Activated CD8-positive, alpha-beta memory T cell treated with anti-CD3 and anti-CD28 coated beads, Interleukin-2, amount 50 U/mL, for 48 hours (primary cell): ENCODE results near the gene RHOG.
"Not testable (repeated sequence)": the region's sequence is repeated elsewhere in the genome, so short reads cannot be mapped to it uniquely, and the experiment has no call there.

Experiments used
- DNase-seq: peaks from one replicate; pipeline ENCODE4 v3.0.0-alpha.2; 2020

The RHOG gene

DNA sequence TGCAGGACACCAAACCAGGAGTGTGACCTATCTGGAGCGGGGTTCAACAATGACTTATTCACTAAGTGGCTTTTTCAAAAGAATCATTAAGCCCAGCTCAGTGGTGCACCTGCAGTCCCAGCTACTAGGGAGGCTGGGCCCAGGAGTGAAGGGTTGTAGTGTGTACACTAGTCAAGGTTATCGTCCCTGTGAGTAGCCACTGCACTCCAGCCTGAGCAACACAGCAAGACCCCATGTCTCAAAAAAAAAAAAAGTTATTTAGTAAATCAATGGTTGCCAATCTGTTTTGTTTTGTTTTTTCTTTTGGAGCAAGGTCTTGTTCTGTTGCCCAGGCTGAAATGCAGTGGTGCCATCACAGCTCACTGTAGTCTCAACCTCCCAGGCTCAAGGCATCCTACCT, 7.9 kb downstream of the RHOG start:
- no peak for DNase-seq

DNA sequence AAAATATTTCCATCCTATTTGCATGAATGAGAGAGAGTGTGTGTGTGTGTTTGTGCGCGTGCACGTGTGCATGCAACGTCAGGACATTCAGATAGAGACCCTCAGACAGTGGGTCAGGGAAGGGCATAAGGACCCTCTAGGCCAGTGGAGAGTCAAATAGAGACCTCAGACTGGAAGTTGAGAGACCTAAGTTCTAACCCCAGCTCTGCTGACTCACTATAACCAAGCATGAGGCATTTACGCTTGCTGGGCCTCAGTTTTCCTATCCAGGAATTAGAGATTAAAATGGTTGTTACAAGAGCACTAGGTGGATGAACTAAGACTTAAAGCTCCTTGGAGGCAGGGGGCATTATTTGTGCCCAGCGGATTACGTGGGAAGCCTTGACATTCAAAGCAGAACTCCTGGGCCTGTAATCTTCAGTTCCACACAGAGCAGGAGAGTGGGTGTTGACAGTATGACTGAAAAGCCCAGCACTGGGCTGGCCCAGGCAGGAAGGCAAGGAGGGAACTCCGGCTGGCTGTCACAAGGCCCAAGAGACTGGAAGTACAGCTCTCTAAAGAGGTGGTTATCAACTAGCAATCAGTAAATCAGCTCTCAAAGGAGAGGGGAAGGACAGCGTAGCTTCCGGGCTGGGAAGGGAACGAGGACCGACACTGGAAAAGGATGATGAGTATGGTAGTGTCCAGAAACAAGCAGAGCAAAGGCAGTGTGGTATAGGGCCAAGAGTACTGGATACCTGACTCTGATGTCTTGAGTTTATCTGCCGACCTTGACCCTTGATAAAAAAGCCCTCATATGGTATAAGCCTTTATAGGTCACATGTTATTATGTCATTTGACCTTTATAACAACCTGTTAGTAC, 9.2 kb downstream of the RHOG start:
- DNase-seq, result no peak

DNA sequence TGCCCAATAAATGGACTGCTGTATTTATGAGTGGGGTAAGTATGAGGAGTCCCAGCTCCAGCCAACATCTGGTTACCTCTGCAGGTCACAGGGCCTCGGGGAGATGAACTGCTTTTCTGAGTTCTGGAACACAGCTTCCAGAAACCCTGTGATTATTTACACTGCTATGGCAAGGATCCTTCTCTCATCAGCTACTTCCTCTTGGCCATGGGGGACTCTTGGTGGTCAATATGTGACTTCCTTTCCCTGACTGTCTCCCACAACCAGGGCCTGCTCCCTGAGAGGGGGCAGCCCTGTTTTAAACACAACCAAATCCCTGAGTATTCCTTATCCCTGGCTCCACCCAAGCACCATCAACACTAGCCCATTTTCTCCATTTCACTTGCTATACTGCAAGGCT, 10.0 kb downstream of the RHOG start:
- no peak for DNase-seq

DNA sequence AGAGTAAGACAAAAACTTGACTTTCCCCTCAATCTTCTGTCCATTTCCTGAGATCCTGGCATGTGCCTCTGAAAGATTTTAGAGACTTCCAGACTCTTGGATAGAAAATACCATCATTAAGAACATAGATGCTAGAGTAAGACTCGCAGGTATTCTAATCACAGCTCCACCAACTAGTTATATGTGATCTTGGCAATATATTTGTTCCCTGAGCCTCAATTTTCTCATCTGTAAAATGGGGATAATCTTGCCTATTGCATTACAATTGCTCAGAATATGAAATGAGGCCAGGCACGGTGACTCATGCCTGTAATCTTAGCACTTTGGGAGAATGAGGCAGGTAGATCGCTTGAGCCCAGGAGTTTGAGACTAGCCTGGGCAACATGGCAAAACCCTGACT, 10.7 kb downstream of the RHOG start:
- no peak for DNase-seq

DNA sequence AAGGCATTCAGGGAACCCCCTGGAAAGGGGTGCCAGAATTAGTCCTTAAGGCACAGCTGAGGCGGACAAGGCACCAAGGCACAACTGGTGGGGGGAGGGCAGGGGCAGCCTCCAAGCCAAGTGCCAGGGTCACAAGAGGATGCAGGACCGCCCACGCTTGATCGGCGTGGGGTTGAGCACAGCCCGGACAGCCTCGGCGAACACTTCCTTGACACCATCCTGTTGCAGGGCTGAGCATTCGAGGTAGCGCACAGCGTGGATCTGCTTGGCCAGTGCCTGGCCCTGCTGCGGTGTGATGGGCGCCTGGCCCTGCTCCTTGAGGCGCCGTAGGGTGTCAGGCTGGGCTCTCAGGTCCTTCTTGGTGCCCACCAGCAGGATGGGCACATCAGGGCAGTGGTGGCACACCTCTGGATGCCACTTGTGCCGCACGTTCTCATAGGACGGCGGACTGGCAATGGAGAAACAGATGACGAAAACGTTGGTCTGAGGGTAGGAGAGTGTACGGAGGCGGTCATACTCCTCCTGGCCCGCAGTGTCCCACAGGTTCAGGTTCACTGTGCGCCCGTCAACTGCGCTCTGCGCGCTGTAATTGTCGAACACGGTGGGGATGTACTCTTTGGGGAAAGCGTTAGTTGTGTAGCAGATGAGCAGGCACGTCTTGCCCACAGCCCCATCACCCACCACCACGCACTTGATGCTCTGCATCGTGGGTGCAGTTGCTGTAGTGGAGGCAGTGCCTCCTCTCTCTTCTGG, 13.1 kb downstream of the RHOG start:
- no peak for DNase-seq

DNA sequence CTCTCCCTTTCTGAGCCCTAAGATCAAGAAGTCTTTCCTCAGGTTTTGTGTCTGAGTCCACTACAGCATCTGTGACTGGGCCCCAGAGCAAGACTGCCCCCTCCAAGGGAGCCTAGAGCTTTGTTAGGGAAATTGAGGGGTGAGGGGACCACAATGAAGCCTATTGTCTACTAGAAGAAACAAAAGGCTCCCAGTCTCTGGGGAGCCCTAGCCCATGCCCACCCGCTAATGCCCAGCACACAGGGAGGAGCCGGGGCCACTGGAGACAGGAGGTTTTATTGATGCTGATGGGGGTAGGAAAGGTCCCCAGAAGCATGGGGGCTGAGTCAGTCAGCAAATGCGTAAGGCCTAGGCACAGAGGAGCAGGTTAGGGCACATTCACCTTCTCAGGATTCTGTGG, 14.0 kb downstream of the RHOG start:
- DNase-seq, result no peak

DNA sequence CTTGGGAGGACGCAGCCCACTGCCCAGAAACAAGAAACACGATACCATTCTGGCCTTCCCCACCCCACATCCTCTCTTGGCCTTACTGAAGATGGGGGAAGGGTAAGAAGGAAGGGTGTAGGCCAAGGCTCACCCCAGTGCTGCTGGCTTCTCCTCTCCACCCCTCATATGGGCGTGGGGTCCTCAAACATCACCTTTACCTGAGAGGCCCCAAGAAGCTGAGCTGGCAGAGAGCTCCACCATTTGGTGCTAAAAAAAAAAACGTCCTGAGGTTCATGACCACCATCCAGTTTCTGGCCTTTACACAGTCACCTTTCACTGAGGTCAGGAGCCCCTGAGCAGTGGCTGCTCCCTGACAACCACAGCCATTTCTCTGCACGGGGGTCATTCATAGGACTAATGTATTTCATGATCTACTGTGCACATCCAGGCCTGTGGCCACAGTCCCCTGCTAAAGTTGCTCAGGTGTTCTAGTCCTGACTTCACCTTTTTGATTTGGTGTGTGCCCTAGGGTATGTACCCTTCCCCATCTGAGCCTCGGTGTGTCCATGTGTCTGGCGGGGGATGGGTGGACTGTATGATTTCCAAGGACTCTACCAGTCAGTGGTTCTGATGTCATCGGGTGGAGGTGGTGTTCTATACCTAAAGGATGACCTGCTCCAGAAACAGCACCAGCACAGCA, 15.1 kb downstream of the RHOG start:
- DNase-seq, result no peak

DNA sequence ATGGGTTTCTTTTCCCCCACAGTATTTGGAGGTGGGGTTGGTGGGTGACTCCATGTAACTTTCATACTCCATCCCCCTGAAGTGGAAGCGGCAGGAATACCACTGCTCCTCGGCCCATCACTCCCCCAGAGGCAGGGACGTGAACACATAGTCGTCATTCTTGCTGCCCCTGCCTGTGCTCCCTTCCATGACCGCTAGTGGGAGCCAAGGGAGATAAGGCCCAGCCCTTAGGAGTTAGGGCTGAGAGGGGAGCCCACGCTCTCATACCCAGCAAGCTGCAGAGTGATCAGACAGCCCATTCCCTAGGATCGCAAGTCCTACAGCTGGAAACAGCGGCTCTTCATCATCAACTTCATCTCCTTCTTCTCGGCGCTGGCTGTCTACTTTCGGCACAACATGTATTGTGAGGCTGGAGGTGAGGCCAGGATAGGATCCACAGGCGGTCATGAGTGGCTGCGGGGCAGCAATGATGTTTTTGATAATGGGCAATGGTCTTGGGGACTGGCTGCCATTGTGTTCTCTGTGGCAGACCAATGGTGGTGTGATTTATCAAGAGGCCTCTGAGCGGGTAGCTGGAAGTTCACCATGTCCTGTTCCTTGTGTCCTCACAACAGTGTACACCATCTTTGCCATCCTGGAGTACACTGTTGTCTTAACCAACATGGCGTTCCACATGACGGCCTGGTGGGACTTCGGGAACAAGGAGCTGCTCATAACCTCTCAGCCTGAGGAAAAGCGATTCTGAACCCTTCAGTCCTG, 15.9 kb downstream of the RHOG start:
- DNase-seq, result peak; percentile 88

DNA sequence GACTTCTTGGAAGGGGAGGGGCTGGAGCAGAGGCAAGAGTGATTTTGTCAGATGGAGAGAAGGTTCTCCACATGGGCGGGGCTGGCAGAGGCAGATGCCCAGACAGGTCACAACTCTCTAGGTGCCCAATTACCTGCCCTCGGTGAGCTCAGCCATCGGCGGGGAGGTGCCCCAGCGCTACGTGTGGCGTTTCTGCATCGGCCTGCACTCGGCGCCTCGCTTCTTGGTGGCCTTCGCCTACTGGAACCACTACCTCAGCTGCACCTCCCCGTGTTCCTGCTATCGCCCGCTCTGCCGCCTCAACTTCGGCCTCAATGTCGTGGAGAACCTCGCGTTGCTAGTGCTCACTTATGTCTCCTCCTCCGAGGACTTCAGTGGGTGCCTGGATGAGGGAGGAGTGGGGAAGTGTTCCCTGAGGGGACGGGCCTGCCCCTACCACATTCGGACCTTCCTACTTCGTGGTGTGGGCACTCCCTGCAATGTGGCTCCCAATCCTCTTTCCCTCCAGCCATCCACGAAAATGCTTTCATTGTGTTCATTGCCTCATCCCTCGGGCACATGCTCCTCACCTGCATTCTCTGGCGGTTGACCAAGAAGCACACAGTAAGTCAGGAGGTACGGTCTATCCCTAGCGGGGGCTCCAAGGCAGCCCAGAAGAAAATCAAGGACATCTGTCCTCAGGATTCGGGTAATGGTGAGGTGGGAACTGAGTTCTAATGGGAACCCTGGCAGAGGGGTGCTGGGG, 16.8 kb downstream of the RHOG start:
- DNase-seq, result no peak

DNA sequence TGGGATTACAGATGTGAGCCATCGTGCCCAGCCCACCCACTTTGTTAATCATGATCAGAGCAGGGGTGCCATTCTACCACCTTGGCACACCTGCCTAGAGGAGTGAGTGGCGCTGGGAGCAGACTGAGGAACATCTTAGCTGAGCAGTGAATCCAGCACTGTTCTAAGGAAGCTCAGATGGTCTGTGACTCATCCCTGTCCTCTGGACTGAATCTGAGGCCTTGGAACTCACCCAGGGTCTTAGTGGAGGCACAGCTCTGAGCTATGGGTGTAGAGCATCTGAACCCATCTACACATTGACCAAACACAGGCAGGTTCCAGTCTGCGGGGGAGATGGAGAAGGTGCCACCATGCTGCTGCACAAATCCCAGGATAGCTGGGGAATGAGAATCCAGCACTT, 17.5 kb downstream of the RHOG start:
- DNase-seq, result no peak

DNA sequence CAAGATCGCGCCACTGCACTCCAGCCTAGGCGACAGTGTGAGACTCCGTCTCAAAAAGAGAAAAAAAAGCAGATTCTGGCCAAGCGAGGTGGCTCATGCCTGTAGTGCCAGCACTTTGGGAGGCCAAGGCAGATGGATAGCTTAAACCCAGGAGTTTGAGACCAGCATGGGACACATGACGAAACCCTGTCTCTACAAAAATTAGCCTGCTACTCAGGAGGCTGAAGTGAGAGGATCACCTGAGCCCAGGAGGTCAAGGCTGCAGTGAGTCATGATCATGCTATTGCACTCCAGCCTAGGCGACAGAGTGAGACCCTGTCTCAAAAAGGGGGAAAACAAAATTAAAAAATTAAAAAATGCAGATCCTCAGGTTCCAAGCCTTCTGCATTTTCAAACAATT, 18.4 kb downstream of the RHOG start:
- DNase-seq, result no peak

DNA sequence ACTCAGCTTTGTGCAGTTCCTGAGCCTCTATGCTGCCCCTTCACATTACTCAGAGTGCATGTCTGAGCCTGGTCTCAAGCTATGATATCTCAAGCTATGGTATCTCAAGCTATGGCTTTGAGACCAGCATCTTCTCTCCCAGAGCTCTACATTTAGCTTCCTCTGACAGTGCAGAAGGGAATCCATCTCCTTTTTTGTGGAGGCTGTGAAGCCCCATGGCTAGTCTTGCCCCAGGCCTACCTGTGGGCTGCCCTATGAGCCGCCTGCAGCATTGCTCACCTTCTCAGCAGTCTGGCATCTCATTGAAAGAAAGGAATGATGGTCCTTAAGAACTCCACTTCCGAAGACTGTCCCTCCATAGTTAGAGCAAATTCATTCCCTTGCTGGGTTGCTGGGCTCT, 19.8 kb downstream of the RHOG start:
- no peak for DNase-seq

DNA sequence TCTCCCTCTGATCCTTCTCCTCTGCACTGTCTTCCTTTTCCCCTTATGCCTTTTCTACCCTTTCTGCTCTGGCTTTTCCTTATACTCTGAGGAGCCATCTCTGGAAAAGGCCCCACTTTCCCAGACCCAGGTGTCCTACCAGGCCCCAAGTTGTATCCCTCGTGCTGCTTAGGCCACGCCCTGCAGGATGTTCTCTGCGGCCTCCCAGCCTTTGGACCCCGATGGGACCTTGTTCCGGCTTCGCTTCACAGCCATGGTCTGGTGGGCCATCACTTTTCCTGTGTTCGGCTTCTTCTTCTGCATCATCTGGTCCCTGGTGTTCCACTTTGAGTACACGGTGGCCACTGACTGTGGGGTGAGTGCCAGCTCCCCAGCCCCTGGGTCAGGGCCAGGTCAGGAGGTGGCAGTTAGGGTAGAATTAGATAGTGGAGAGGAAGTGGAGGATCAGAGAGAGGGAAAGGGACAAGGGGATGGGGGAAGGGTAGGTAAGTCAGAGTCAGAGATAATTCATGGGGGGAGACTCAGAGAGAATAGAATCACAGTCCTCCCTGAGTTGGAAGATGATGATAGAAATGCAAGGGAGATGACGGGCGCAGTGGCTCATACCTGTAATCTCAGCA, 23.5 kb downstream of the RHOG start:
- DNase-seq, result no peak

DNA sequence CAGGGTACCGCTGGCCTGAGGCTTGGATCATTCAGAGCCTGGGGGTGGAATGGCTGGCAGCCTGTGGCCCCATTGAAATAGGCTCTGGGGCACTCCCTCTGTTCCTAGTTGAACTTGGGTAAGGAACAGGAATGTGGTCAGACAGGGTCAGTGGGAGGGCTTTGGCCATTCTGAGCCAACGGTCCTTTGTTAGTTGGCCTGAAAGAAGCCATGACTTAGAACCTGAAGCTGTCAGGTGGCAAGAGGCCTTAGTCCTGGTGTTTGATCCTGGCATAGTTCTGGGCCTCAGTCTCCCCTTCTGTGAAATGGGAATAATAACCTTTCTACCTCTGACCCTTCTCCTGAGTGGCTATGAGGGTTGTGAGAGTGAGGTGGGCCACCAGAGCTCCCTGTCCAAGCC, 24.1 kb downstream of the RHOG start:
- no peak for DNase-seq

DNA sequence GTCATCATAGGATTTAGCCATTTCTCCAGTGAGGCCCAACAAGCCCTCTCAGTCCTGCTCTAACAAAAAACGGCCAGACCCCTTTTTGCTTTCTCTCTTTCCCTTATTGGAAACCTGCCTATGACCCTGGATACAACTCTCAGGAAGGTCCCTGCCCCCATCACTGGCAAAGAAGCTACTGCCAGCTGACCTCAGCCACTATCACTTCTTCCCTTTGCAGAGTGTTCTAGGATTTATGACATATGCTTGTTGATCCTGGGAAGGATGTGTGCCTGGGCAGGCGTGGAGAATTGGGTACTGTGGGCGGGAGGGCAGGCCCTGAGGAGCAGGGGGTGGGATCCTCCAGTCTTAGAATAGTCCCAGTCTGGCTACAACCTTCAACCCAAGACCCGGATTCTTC, 24.9 kb downstream of the RHOG start:
- no peak for DNase-seq

DNA sequence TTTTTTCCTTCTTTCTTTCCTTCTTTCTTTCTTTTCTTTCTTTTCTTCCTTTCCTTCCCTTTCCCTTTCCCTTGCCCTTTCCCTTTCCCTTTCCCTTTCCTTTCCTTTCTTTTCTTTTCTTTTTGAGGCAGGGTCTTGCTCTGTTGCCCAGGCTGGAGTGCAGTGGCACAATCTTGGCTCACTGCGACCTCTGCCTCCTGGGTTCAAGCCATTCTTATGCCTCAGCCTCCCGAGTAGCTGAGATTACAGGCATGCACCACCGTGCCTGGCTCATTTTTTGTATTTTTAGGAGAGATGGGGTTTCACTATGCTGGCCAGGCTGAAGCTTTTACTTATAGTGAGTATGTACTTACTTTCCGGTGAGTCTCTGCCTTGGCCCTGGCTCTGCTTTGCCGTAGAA, 25.9 kb downstream of the RHOG start:
- not testable (repeated sequence) for DNase-seq

DNA sequence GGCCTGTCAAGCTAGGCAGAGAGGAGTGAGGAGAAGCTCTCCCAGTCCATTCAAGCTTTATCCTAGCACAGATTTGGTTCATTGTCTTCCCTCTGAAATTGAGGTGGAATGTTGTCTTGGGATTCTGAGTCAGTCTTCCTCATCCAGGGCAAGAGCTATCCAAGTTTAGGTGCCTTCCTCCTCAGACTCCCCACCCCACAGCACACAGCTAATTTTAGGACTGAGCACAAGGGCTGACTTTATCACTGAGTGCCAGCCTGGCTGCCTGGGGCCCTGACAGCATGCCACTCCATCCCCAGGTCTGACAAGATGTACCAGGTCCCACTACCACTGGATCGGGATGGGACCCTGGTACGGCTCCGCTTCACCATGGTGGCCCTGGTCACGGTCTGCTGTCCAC, 29.8 kb downstream of the RHOG start:
- DNase-seq, result no peak

DNA sequence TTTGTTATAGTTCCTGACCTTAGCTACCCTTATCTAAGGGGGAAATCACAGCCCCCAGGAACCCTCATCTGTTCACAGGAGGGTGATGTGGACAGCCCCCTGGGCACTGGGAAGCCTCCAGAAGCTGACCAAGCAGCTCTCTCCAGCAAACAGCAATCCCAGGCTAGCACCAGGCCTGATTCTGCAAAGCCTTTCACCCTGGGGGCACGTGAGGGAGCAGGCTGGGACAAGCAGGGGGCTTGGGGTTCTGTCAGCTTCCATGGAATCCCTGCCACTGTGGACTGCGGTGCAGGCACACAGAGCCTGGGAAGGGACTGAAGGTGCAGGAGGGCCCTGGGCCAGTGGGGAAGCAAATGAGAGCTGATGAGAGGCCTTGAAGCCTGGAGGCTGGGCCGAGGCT, 30.3 kb downstream of the RHOG start:
- DNase-seq, result no peak

DNA sequence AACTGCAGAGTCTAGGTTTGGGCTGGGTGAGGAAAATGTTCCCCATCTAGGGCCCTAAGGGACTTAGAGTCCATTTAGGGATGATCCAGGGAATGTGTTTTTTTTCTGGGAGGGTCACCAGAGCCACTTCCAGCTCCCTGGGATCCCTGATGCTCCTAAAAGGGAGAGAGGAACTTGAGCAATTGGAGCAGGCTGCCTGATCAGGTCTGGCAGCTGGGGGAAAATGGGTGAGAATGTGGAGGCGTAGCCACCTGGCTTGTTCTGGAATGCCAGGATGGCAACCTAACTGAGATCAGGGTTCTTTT, 31.2 kb downstream of the RHOG start:
- DNase-seq, result no peak

DNA sequence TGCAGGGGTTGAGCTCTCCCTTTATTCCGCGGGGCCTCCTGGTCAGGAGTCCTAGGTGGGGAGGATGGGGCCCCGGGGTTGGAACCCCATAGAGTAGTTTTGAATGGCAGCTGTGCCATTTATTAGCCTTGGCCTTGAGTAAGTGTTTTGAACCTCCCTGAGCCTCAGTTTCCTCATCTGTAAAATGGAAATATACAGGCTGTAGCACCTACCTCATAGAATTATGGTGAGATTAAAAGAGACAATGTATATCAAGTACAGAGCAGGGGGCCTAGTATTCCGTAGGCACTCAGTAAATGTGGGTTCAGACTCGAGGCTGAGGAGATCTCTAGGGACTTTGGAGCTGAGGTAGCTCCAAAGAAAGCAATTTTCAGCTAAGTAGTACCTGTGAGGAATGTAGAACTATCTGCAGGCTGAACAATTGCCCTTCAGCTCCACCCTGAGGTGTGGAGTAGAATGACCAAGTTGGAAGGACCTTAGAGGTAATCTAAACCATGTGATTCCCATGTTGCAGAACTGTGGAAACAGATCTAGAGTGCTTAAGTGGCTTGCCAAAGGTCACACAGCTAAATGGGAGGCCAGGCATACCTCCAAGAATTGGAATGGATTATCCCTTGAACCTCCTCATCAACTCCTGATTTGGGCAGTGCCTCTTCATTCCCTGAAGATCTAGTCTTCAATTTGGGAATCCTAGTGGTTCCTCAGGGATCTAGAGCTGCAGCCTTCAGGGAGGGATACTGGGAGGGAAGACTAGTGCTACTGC, 31.7 kb downstream of the RHOG start:
- no peak for DNase-seq
